HL-60/S4 treated with phorbol 12-myristate 13-acetate at 8.2 ng/mL for 4 days and 3 days (cell line): ENCODE results near the gene GRK5.
"Not testable (repeated sequence)": the region's sequence is repeated elsewhere in the genome, so short reads cannot be mapped to it uniquely, and the experiment has no call there.

Experiments
- in situ Hi-C: fragments of 300-500 bp; cut with MboI; formaldehyde crosslinking; loops from 2 replicates; pipeline ENCODE4 v1.15.0; 2022; ENCODE audit warnings: low sequenced_read_pairs

The GRK5 gene

DNA sequence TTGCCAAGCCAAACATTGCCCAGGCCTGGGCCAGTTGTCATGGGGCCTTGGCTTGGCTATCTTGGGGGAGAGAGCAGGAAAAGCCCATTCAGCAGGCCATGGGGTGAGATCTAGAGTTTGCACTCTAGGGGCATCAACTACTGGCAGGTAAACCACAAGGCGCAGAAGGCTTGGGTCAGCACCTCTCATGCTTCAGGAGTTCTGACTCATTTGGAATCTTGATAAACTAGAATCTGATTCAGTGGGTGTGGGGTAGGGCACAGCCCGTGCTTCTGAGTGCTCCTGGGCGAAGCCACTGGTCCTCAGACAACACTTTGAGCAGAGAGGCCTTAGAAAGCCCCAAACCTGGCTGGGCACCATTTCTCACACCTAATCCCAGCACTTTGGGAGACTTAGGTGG is 254.0 kb downstream of the GRK5 start:
- in situ Hi-C loops, result no loop called here

DNA sequence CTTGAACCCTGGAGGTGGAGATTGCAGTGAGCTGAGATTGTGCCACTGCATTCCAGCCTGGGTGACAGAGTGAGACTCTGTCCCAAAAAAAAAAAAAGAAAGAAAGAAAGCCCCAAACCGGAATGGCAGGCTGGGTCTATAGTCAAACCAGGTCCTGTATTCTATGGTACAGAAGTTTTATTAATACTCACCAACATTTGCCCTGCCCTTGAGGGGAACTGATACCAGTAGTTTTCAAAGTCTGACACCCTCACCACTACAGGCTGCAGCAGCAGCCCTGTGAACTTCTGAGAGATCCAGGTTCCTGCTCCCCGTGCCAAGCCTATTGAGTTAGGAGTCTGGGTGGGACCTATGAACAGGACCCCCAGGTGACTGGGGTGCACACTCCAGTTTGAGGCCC is 254.6 kb downstream of the GRK5 start:
- in situ Hi-C loops, result no loop called here

DNA sequence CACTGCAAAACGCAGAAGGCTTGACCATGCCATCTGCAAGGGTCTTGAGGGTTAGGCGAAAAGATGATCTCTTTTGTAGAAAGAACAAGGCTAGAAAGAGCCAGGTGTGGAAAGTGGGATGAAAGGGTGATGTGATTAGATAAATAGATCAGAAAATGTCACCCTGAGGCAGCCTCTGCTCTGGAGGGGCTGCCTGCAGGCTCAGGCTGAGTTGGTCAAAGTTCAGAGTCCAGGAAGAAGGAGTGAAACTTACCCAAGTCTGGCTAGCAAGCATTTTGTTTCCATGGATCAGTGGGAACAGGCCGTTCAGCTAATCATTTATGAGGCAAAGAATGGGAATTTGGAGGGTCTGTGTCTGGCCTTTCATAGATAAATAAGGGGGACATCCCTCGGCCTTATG is 255.4 kb downstream of the GRK5 start:
- in situ Hi-C loops, result no loop called here

DNA sequence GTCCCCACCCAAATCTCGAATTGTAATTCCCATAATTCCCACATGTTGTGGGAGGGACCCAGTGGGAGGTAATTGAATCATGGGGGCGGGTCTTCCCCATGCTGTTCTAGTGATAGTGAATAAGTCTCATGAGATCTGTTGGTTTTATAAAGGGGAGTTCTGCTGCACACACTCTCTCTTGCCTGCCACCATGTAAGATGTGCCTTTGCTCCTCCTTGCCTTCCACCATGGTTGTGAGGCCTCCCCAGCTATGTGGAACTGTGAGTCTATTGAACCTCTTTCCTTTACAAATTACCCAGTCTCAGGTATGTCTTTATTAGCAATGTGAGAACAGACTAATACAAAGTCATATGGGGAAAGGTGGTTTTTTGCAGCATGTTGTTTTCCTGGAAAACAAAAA is 255.8 kb downstream of the GRK5 start:
- in situ Hi-C loops, result not testable (repeated sequence)

DNA sequence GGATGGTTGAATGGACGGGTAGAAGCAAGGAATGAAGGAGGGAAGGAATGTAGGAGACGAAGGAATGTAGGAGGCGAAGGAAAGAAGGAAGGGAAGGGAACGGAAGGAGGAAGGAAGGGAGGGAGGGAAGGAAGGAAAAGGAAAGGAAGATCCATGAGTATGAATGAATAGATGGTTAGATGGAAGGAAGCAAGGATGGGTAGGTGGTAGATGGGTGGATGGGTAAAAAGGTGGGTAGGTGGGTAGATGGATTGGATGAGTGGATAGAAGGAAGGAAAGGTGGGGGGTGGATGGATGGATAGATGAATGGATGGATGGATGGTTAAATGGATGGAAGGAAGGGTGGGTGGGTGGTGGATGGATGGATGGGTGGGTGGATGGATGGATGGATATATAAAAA is 257.7 kb downstream of the GRK5 start:
- in situ Hi-C loops, result no loop called here

DNA sequence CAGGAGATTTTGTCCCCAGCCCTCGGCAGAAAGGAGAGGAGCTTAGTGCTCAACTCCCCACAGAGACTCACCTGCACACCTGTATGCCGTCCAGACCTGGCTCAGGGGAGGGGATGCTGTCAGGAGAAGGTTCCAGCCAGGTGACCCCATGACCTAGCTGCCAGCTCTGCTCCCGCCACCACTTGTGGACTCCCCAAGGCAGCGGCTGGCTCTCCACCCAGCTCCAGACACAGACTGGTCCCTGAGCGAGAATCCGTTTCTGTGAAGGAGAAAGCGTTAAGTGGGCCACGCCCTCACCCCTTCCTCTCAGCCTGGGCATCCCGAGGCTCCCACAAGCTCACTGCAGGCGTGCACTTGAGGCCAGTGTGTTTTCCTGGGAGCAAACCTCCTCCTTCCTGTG is 258.7 kb downstream of the GRK5 start:
- in situ Hi-C loops, result no loop called here

DNA sequence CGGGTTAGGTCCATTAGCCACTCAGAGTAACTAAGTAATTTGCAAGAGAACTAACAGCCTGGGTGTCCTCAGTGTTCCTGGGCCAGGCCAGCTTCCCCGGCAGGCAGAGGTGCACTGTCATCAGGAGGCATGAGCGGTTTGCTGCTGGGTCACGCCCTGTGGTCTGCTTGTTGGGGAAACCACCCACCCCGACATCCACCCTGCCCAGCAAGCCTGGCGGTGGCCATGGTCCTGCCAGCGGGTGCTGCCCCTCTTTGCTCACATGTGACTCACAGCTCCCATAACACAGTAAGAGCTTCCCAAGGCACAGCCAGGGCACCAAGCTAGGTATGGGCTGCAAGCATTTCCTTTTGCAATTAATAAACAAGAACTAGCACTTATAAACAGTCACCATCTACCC is 259.3 kb downstream of the GRK5 start:
- in situ Hi-C loops, result no loop called here

DNA sequence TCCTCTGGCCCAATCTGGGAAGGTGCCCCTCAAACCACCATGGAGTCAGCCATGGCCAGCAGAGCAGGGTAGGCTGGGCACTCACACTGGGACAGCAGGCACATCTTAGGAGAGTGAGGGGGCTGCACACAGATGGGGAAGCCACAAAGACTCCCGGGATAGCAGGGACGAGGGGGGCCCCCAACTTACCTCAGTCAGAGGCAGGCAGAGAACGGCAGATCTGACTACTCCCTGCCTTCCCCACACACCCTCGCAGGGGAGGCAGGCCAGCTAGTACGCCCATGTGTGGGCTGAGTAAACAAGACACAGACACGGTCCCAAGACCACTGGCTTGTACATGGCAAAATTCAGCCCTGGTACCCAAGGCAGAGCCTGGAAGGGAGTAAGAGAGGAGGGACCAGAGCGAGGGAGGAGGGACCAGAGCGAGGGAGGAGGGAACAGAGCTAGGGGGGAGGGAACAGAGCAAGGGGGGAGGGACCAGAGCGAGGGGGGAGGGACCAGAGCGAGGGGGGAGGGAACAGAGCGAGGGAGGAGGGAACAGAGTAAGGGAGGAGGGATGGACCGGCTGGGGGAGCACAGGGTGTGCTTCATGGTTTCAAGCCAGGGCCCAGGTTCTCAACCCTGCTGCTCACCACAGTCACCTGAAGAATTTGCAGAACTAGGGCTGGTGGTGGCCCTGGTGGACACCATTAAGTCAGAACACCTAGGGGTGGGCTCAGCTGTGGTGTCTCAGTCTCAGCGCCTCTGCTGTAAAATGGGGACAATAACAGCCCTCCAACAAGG is 261.4 kb downstream of the GRK5 start:
- in situ Hi-C loops, result no loop called here

DNA sequence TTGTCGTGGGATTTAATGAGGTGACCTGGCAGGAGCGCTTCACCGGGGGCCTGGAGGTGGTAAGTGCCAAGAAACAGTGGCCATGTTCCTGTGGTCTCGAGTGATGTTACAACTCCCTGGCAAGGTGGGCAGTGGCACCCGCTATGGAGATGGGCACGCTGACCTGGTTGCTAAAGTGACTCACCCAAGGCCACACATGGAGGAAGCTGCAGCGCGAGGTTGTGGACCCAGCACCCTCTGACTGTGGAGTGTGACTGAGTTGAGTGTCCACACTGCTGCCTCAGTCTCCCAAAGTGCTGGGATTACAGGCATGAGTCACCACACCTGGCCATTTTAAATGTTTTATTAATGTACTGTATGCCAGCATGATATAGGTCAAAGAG is 261.9 kb downstream of the GRK5 start:
- in situ Hi-C loops, result no loop called here

DNA sequence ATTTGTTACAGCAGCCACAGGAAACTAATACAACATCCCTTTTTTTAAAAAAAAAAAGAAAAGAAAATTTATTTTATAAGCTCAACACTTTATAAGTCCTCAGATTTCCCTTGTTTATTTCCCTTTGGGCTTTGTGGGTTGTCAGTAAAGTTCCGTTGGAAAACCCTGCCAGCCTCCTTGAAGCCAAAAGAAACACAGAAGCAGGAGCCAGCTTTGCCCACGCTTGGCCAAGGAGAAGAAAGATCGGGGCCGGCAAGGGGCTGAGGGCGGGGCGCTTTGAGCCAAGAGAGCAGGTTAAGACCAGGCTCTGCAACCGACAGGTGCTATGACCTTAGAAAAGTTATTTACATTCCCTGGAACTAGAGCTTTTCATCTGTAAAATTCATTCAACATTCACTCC is 262.5 kb downstream of the GRK5 start:
- in situ Hi-C loops, result no loop called here

DNA sequence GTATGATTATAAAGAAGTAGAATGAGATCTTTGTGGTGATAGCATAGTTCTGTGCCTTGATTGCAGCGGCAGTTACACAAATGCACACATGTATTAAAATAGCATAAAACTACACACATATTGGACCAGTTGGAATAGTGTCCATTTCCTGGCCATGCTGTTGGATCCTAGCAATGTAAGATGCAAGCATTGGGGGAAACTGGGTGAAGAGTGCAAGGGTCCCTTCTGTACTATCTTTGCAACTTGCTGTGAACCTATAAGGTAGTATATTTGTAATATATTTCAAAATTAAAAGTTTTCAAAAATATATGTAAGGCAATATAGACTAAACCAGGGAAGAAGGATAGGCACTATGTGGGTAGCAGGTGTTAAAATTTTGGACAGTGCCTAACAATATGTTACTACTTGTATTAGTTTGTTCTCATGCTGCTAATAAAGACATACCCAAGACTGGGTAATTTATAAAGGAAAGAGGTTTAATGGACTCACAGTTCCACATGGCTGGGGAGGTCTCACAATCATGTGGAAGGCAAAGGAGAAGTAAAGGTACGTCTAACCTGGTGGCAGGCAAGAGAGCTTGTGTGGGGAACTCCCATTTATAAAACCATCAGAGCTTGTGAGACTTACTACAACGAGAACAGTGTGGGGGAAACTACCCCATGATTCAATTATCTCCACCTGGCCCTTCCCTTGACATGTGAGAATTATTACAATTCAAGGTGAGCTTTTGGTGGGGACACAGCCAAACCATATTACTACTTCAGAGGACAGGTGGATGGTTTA is 263.7 kb downstream of the GRK5 start:
- in situ Hi-C loops, result no loop called here

DNA sequence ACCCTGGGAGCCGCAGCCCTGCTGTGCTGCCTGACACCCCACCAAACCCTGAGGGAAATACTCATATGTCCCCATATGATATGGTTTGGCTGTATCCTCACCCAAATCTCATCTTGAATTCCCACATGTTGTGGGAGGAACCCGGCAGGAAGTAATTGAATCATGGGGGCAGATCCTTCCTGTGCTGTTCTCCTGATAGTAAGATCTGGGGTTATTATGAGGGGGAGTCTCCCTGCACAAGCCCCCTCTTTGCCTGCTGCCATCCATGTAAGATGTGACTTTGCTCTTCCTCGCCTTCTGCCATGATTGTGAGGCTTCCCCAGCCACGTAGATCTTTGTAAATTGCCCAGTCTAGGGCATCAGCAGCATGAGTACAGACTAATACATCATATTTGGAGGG is 266.4 kb downstream of the GRK5 start:
- in situ Hi-C loops, result no loop called here

DNA sequence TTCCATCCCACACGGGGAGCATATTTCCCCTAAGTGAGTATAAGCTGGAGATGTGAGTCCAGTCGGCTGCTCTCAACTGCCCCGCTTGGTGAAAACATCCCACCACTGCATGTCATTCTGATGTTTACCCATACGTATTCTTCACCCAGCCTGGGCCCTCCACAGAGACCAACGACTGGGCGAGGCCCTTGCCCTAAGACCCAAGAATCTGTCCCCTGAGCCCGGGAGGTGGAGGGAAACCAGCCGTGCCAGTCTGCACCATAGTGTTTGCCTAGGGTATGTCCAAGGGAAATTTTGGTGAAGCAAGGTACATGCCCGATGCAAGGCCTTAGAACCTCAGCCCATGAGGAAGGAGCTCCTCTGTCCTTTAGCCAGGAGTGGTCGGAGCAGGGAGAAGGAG is 267.2 kb downstream of the GRK5 start:
- in situ Hi-C loops, result no loop called here

DNA sequence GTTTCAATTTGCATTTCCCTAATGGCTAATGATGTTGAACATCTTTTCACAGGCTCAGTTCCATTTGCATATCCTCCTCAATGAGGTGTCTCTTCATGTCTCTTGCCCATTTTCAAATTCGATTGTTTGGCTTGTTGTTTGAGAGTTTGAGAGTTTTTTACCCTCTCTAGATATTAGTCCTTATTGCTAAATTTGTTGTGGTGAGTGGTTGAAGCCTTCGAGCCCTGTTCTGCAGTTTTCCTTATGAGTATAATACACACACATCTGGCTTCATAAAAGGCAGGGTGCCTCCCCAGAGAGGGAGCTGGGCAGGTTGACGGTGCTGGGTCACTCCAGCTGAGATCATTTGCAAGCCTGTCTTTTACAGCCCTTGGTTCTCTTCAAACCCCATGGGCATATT is 270.1 kb downstream of the GRK5 start:
- in situ Hi-C loops, result no loop called here

DNA sequence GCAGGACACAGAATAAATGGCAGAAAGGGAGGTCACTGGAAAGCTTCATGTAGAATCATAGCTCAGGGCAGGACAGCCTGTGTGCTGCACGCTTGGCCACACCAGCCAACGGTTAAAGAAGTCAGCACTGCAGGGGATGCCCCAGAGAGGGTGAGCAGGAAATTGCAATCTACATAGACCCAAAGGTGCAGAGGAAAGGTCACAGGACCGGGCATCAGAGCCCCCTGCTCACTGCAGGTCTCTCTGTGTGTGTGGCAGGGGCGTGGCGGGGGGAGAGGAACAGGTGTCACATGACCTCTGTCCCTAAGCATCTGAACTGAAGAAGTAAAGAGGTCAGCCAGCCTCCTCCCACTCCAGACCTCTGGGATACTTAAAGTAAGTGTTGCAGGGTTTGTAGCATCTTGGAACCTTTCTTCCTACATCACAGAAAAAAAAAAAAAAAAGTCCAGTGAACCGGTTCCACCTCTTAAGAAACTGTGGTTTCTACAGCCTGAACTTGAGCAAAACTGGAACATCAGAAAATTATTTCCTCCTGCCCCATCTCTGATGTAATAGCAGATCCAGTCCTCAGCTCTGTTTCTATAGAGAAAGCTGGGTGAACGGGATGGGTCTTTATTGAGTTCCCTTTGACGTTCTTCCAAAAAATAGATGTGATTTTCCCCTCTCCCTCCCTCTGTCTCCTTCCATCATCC is 270.9 kb downstream of the GRK5 start:
- in situ Hi-C loops, result no loop called here

DNA sequence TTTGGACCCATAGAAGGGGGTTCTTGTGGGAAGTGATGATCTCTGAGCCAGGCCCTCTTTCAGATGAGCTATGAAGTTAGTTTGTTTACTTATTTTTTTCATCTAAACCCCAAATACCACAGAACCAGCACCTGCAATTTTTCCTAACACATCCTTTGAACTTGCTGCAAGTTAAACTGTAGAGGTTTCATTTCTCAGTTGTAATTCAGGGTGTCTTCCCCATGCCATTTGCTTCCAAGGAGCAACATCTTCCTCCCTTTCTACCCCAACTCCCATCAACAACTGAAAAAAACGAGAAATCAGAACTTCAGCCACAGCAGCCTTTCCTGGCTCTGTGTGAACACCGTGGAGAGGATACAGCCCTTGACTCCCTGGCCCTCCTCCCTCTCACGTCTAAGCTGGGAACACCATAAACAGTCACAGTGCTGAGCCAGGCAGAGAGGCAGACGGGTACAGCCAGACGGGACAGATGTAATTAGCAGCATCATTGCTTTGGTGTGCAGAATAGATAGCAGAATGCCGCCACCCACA is 271.5 kb downstream of the GRK5 start:
- in situ Hi-C loops, result no loop called here

DNA sequence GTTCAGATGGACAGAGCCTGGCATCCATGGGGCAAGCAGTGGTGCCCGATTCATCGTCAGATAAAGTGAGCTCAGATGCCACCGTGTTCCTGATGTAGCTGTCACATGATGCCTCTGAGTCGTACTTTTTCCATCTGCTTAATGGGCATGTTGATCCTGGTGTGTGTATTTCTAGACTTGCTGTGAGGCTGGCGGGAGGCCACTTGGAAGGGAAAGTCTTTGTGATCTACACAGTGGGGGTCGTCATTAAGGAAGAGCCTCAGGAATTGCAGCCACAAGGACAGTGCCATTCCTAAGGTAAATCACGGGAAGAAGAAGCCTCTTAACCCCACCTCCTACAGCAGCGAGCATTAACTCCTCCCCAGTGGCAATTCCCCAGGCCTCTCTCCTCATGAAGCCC is 272.2 kb downstream of the GRK5 start:
- in situ Hi-C loops, result no loop called here

DNA sequence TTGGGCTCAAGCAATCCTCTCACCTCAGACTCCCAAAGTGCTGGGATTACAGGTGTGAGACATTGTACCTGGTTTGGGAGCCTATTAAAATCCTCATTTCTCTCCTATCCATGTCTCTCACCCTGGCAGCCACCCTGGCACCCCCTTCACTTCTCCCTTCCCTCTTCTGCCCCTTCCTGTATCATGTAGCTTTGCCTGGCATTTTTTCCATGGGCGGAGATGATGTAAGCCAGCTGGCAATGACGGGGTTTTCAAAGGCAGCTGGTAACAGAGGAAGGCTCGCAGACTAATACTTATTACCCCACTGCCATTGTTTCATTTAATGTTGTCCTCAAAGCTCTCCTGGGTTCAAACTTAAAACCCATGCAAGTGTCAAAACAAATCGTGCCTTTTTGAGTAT is 273.3 kb downstream of the GRK5 start:
- in situ Hi-C loops, result no loop called here

DNA sequence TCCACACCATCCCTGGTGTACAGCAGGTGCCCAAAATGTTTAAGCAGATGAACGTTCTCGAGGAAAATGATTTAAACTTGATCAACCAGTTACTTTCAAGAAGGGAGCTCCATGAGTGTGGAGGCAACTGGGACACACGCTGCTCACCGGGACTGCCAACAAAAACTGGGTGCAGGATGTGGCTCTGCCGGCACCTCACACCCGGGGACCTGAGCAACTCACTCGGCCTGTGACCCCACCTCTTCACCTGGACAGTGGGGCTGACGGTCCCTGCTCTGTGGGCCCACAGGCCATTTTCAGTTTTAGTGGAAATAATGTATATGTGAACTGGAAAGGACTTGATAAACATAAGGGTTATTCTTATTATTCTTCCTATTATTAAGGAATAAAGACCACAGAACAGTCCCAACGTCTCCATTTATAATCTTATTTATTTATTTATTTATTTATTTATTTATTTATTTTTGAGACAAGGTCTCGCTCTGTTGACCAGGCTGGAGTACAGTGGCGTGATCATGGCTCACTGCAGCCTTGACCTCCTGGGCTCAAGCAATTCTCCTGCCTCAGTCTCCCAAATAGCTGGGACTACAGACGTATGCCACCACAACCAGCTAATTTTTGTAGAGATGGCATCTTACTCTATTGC is 274.5 kb downstream of the GRK5 start:
- in situ Hi-C loops, result no loop called here

DNA sequence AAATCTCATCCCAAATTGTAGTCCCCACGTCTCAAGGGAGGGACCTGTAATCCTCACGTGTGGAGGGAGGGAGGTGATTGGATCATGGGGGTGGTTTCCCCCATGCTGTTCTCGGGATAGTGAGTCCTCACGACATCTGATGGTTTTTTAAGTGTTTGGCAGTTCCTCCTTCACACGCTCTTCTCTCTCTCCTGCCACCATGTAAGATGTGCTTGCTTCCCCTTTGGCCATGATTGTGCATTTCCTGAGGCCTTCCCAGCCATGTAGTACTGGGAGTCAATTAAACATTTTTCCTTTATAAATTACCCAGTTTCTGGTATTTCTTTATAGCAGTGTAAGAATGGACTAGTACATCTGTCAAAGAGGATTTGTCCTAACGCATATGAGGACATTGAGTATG is 275.6 kb downstream of the GRK5 start:
- in situ Hi-C loops, result no loop called here

DNA sequence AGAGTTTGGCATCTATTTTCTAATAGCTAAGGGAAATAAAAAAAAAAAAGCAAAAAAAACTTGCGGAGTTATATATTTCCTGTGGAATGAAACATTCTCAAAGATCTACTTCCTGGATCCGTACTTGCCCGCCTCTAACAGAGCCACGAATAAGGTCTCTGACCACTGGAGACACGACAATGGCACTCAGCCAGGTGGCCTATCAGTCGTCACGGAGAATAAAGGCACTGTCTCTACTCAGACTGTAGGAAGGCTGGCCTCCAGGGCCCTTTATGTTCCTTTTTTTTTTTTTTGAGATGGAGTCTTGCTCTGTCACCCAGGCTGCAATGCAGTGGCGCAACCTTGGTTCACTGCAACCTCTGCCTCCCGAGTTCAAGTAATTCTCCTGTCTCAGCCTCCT is 276.5 kb downstream of the GRK5 start:
- in situ Hi-C loops, result no loop called here
